ENCODE measurements around the gene EPB41L1.

GRCh38 chr20:36272547-36273220 lies 118.1 kb downstream of the EPB41L1 start:
- no peak for TF ChIP-seq POLR2AphosphoS5 (IDR thresholded peaks at IDR 0.05; ENCODE audit: low read depth, low read length)
- TF ChIP-seq, protein P1, sequence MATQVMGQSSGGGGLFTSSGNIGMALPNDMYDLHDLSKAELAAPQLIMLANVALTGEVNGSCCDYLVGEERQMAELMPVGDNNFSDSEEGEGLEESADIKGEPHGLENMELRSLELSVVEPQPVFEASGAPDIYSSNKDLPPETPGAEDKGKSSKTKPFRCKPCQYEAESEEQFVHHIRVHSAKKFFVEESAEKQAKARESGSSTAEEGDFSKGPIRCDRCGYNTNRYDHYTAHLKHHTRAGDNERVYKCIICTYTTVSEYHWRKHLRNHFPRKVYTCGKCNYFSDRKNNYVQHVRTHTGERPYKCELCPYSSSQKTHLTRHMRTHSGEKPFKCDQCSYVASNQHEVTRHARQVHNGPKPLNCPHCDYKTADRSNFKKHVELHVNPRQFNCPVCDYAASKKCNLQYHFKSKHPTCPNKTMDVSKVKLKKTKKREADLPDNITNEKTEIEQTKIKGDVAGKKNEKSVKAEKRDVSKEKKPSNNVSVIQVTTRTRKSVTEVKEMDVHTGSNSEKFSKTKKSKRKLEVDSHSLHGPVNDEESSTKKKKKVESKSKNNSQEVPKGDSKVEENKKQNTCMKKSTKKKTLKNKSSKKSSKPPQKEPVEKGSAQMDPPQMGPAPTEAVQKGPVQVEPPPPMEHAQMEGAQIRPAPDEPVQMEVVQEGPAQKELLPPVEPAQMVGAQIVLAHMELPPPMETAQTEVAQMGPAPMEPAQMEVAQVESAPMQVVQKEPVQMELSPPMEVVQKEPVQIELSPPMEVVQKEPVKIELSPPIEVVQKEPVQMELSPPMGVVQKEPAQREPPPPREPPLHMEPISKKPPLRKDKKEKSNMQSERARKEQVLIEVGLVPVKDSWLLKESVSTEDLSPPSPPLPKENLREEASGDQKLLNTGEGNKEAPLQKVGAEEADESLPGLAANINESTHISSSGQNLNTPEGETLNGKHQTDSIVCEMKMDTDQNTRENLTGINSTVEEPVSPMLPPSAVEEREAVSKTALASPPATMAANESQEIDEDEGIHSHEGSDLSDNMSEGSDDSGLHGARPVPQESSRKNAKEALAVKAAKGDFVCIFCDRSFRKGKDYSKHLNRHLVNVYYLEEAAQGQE (IDR thresholded peaks at IDR 0.05; ENCODE audit: insufficient read depth in 1 of 2, low read depth in 2 of 2, low read length in 2 of 2): no peak
- no peak for TF ChIP-seq TAF1 (IDR thresholded peaks at IDR 0.05; ENCODE audit: borderline replicate concordance, insufficient read depth, low read length)

All from PFSK-1 (cell line).